ENCODE results near the gene TFIP11. TPM values are rescaled to one million over a fixed set of nuclear protein-coding genes. Genes with fewer than 3 reads are reported as not detected.

TFIP11 gene
- total RNA-seq, 1 donor from 2014 or later: 22.3 TPM

Small RNA genes within 50 kb of the gene (microRNA-seq; reads per million reads assigned to microRNA genes)
- gene MIR548J (ENCODE audit: borderline number of aligned reads): not detected

Other genes with a start within 250 kb of the TFIP11 start
- gene ASPHD2, start 83.2 kb downstream of the TFIP11 start, total RNA-seq: 0.12 TPM
- 10.0 TPM for gene HPS4, start 28.7 kb downstream of the TFIP11 start, total RNA-seq
- gene SRRD, start 28.6 kb downstream of the TFIP11 start, total RNA-seq: 23.5 TPM
- gene TPST2, start 77.7 kb upstream of the TFIP11 start, total RNA-seq: 27.1 TPM
- 0.64 TPM for gene CRYBB1, start 105.6 kb upstream of the TFIP11 start, total RNA-seq
- not detected for gene CRYBA4, start 109.5 kb upstream of the TFIP11 start, total RNA-seq
- gene MIAT, start 145.1 kb upstream of the TFIP11 start, total RNA-seq: 1.9 TPM

All from left ventricle myocardium superior (tissue), 1 donor.